ENCODE data around the gene TNFRSF4. TPM values are rescaled to one million over a fixed set of nuclear protein-coding genes. Genes with fewer than 3 reads are reported as not detected.

TNFRSF4 gene
- total RNA-seq, 1 experiment from 2014 or later, result not detected

- peak; percentile 47 for DNase-seq (ENCODE audit: low spot score)
These were observed 43.5 kb downstream of the TNFRSF4 start for GRCh38 chr1:1170215-1171091.

GRCh38 chr1:1169429-1170214 is 44.3 kb downstream of the TNFRSF4 start:
- DNase-seq (ENCODE audit: low spot score), result peak; percentile 47

GRCh38 chr1:1168451-1169411 is 45.2 kb downstream of the TNFRSF4 start:
- peak; percentile 48 for DNase-seq (ENCODE audit: low spot score)

GRCh38 chr1:1167841-1168450 is 46.0 kb downstream of the TNFRSF4 start:
- peak; percentile 21 for DNase-seq (ENCODE audit: low spot score)

- peak; percentile 72 for DNase-seq (ENCODE audit: low spot score)
These were observed 46.5 kb downstream of the TNFRSF4 start for GRCh38 chr1:1167398-1167821.

- DNase-seq (ENCODE audit: low spot score), result peak; percentile 51
These were observed 47.1 kb downstream of the TNFRSF4 start for GRCh38 chr1:1166642-1167397.

GRCh38 chr1:1165900-1166421 is 48.0 kb downstream of the TNFRSF4 start:
- peak; percentile 84 for DNase-seq (ENCODE audit: low spot score)

GRCh38 chr1:1165485-1165884 is 48.5 kb downstream of the TNFRSF4 start:
- peak; percentile 53 for DNase-seq (ENCODE audit: low spot score)

- DNase-seq (ENCODE audit: low spot score), result peak; percentile 52
These were observed 49.1 kb downstream of the TNFRSF4 start for GRCh38 chr1:1164701-1165451.

- peak; percentile 29 for DNase-seq (ENCODE audit: low spot score)
These were observed 49.6 kb downstream of the TNFRSF4 start for GRCh38 chr1:1164361-1164700.

- DNase-seq (ENCODE audit: low spot score), result peak; percentile 58
These were observed 50.3 kb downstream of the TNFRSF4 start for GRCh38 chr1:1163538-1164070.

GRCh38 chr1:1162597-1163537 is 51.1 kb downstream of the TNFRSF4 start:
- DNase-seq (ENCODE audit: low spot score), result peak; percentile 97

- no peak for DNase-seq (ENCODE audit: low spot score)
These were observed 52.3 kb downstream of the TNFRSF4 start for GRCh38 chr1:1161683-1162079.

Small RNAs within 50 kb of the gene (small RNA-seq; reads per million reads assigned to genes)
- gene MIR200A, result 30.0 reads per million, percentile 93 among the genes with 10 or more reads in this experiment
- gene MIR200B, result 242 reads per million, percentile 98 among the genes with 10 or more reads in this experiment
- gene MIR429, result 38.7 reads per million, percentile 94 among the genes with 10 or more reads in this experiment

Other genes starting within 250 kb of the TNFRSF4 start
- gene PLEKHN1, start 247.7 kb downstream of the TNFRSF4 start, total RNA-seq (2014; rRNA removed; shearing (Covaris generic)), result 2.4 and 9.3 TPM in 2 replicates
- 0.03 TPM in 1 of 2 replicates, not detected in the other for gene PERM1, start 232.1 kb downstream of the TNFRSF4 start, total RNA-seq (2014; rRNA removed; shearing (Covaris generic))
- 110 and 139 TPM in 2 replicates for gene HES4, start 214.1 kb downstream of the TNFRSF4 start, total RNA-seq (2014; rRNA removed; shearing (Covaris generic))
- gene ISG15, start 200.7 kb downstream of the TNFRSF4 start, total RNA-seq (2014; rRNA removed; shearing (Covaris generic)), result 706 and 895 TPM in 2 replicates
- gene AGRN, start 194.0 kb downstream of the TNFRSF4 start, total RNA-seq (2014; rRNA removed; shearing (Covaris generic)), result 683 and 894 TPM in 2 replicates
- 16.2 and 16.5 TPM in 2 replicates for gene RNF223, start 139.8 kb downstream of the TNFRSF4 start, total RNA-seq (2014; rRNA removed; shearing (Covaris generic))
- 61.4 and 67.6 TPM in 2 replicates for gene C1orf159, start 98.1 kb downstream of the TNFRSF4 start, total RNA-seq (2014; rRNA removed; shearing (Covaris generic))
- 5.8 and 6.6 TPM in 2 replicates for gene TTLL10, start 40.3 kb downstream of the TNFRSF4 start, total RNA-seq (2014; rRNA removed; shearing (Covaris generic))
- gene TNFRSF18, start 7.6 kb downstream of the TNFRSF4 start, total RNA-seq (2014; rRNA removed; shearing (Covaris generic)), result 0.42 TPM in 1 of 2 replicates, not detected in the other
- 163 and 188 TPM in 2 replicates for gene SDF4, start 17.8 kb upstream of the TNFRSF4 start, total RNA-seq (2014; rRNA removed; shearing (Covaris generic))
- 84.2 and 87.7 TPM in 2 replicates for gene B3GALT6, start 18.1 kb upstream of the TNFRSF4 start, total RNA-seq (2014; rRNA removed; shearing (Covaris generic))
- 4.1 and 6.0 TPM in 2 replicates for gene C1QTNF12, start 32.6 kb upstream of the TNFRSF4 start, total RNA-seq (2014; rRNA removed; shearing (Covaris generic))
- gene UBE2J2, start 59.7 kb upstream of the TNFRSF4 start, total RNA-seq (2014; rRNA removed; shearing (Covaris generic)), result 93.1 and 94.4 TPM in 2 replicates
- gene SCNN1D, start 66.3 kb upstream of the TNFRSF4 start, total RNA-seq (2014; rRNA removed; shearing (Covaris generic)), result 0.48 and 0.50 TPM in 2 replicates
- gene ACAP3, start 93.8 kb upstream of the TNFRSF4 start, total RNA-seq (2014; rRNA removed; shearing (Covaris generic)), result 104 and 113 TPM in 2 replicates
- gene PUSL1, start 94.4 kb upstream of the TNFRSF4 start, total RNA-seq (2014; rRNA removed; shearing (Covaris generic)), result 152 and 157 TPM in 2 replicates
- 174 and 200 TPM in 2 replicates for gene INTS11, start 110.5 kb upstream of the TNFRSF4 start, total RNA-seq (2014; rRNA removed; shearing (Covaris generic))
- 62.5 and 70.5 TPM in 2 replicates for gene CPTP, start 110.6 kb upstream of the TNFRSF4 start, total RNA-seq (2014; rRNA removed; shearing (Covaris generic))
- gene TAS1R3, start 117.1 kb upstream of the TNFRSF4 start, total RNA-seq (2014; rRNA removed; shearing (Covaris generic)), result 0.89 and 1.6 TPM in 2 replicates
- gene DVL1, start 135.3 kb upstream of the TNFRSF4 start, total RNA-seq (2014; rRNA removed; shearing (Covaris generic)), result 246 and 269 TPM in 2 replicates
- not detected in 2 replicates for gene MXRA8, start 144.4 kb upstream of the TNFRSF4 start, total RNA-seq (2014; rRNA removed; shearing (Covaris generic))
- gene AURKAIP1, start 161.1 kb upstream of the TNFRSF4 start, total RNA-seq (2014; rRNA removed; shearing (Covaris generic)), result 377 and 383 TPM in 2 replicates
- 200 and 243 TPM in 2 replicates for gene CCNL2, start 185.2 kb upstream of the TNFRSF4 start, total RNA-seq (2014; rRNA removed; shearing (Covaris generic))
- gene MRPL20, start 193.1 kb upstream of the TNFRSF4 start, total RNA-seq (2014; rRNA removed; shearing (Covaris generic)), result 235 and 276 TPM in 2 replicates
- 0.44 and 1.4 TPM in 2 replicates for gene ANKRD65, start 207.1 kb upstream of the TNFRSF4 start, total RNA-seq (2014; rRNA removed; shearing (Covaris generic))
- gene VWA1, start 221.5 kb upstream of the TNFRSF4 start, total RNA-seq (2014; rRNA removed; shearing (Covaris generic)), result 220 and 232 TPM in 2 replicates
- 2.3 and 3.1 TPM in 2 replicates for gene ATAD3C, start 235.5 kb upstream of the TNFRSF4 start, total RNA-seq (2014; rRNA removed; shearing (Covaris generic))